SH-SY5Y (cell line): ENCODE results near the gene PCNX2.

ENCODE experiments used
- GATA2 ChIP-seq: IDR thresholded peaks from 2 replicates; pipeline ENCODE4 v1.6.1; 2011; ENCODE audit warnings: mild to moderate bottlenecking, low read depth, low read length
- GATA3 ChIP-seq: IDR thresholded peaks from 2 replicates; pipeline ENCODE4 v1.6.1; 2011; ENCODE audit warnings: low read depth, mild to moderate bottlenecking, low read length, moderate library complexity

GRCh38 chr1:233055879-233056641 lies 239.5 kb downstream of the PCNX2 start:
- no peak for TF ChIP-seq GATA2
- no peak for TF ChIP-seq GATA3
